HepG2 (cell line): ENCODE results near the gene CTU2. TPM values are rescaled to one million over a fixed set of nuclear protein-coding genes. Genes with fewer than 3 reads are reported as not detected.

Source experiments
- ATAC-seq: fragments of 200-7000 bp; cut with Tn5 transposase; 3 replicates; pipeline ENCODE4 v1.9.1; 2020; ENCODE audit warnings: mild to moderate bottlenecking, moderate library complexity
- BruUV-seq: library from RNA; stranded (reverse); fragments of 400-500 nt; replicated peaks from 2 replicates; lab custom pipeline; 2021; lab: Mats Ljungman, UMichigan
- CTCF ChIA-PET: fragments of 300-600 bp; formaldehyde crosslinking; extraction: SDS; loops from one replicate; lab custom pipeline; 2021; ENCODE audit warnings: low total read pairs, inconsistent platforms, low intra/inter-chr PET ratio; lab: Yijun Ruan, JAX
- POLR2A ChIA-PET: fragments of 350-600 bp; sonication (Branson Sonifier 250); formaldehyde crosslinking; loops from one replicate; lab custom pipeline; 2020; ENCODE audit warnings: antibody characterized with exemption, inconsistent platforms; lab: Yijun Ruan, JAX
- DNase-seq: peaks from one replicate; pipeline ENCODE4 v3.0.0-alpha.2; 2015; ENCODE audit warnings: low spot score
- FAIRE-seq: peaks from 3 replicates; lab custom pipeline; 2011; peaks lifted over from hg19 to GRCh38; lab: Jason Lieb, UNC
- H2AFZ ChIP-seq: one replicate; pipeline ENCODE4 v1.6.1; 2011; ENCODE audit warnings: low read length, inconsistent platforms
- H3K27ac ChIP-seq: fragments of 300-600 bp; 3 replicates; pipeline ENCODE4 v1.8.0; 2011; ENCODE audit warnings: mixed run types, mild to moderate bottlenecking, mixed read lengths, low read length, inconsistent platforms; ENCODE audit not compliant: insufficient read depth; ENCODE audit errors: extremely low read length
- H3K27me3 ChIP-seq, 2 experiments: fragments of 200-600 bp in 1 of 2; 2 replicates in 1 of 2; 3 replicates in 1 of 2; pipeline versions ENCODE4 v1.6.0 to v1.8.0; 2011; ENCODE audit warnings: low read length in 2 of 2, mild to moderate bottlenecking in 2 of 2, moderate library complexity in 2 of 2, inconsistent platforms in 1 of 2; ENCODE audit not compliant: insufficient read depth in 2 of 2, control insufficient read depth in 1 of 2
- H3K36me3 ChIP-seq, 2 experiments: fragments of 200-600 bp in 1 of 2; replicated peaks in 1 of 2; 2 replicates in 1 of 2; 3 replicates in 1 of 2; pipeline versions ENCODE4 v1.5.1 to v1.8.0; 2011; ENCODE audit warnings: low read length in 2 of 2, inconsistent platforms in 1 of 2; ENCODE audit not compliant: insufficient read depth in 2 of 2, control insufficient read depth in 1 of 2
- H3K4me1 ChIP-seq: 2 replicates; pipeline ENCODE4 v1.5.1; 2012; ENCODE audit warnings: low read length, inconsistent platforms; ENCODE audit not compliant: insufficient read depth
- H3K4me2 ChIP-seq: 2 replicates; pipeline ENCODE4 v1.6.0; 2011; ENCODE audit warnings: low read depth, low read length, inconsistent platforms
- H3K4me3 ChIP-seq, 3 experiments: fragments of 200-600 bp in 1 of 3; sonication (generic), shearing (Covaris generic) in 1 of 3; replicated peaks in 1 of 3; 2 replicates each; pipeline ENCODE4 v1.5.1; 2011 to 2016; ENCODE audit warnings: low read length in 3 of 3, inconsistent platforms in 2 of 3, low read depth in 2 of 3, mild to moderate bottlenecking in 2 of 3, control low read depth in 1 of 3, mixed read lengths in 1 of 3; ENCODE audit not compliant: insufficient read depth in 1 of 3
- H3K79me2 ChIP-seq: one replicate; pipeline ENCODE4 v1.6.1; 2011; ENCODE audit warnings: low read length, inconsistent platforms; ENCODE audit not compliant: insufficient read depth
- H3K9ac ChIP-seq: 2 replicates; pipeline ENCODE4 v1.6.0; 2011; ENCODE audit warnings: mild to moderate bottlenecking, low read depth, low read length, inconsistent platforms; ENCODE audit not compliant: insufficient read depth
- H3K9me3 ChIP-seq: 2 replicates; pipeline ENCODE4 v1.5.1; 2012; ENCODE audit warnings: mild to moderate bottlenecking, low read length
- H4K20me1 ChIP-seq: 2 replicates; pipeline ENCODE4 v1.6.0; 2011; ENCODE audit warnings: inconsistent platforms, mild to moderate bottlenecking, low read length, moderate library complexity; ENCODE audit not compliant: insufficient read depth
- BCL6 ChIP-seq: IDR thresholded peaks from 2 replicates; pipeline ENCODE4 v1.6.1; 2016; ENCODE audit warnings: missing genetic modification reagents, missing compliant biosample characterization
- ERF ChIP-seq: IDR thresholded peaks from 2 replicates; pipeline ENCODE4 v1.6.1; 2018; ENCODE audit warnings: missing biosample characterization, missing genetic modification reagents
- GLI4 ChIP-seq: sonication (generic); formaldehyde crosslinking; IDR thresholded peaks from 2 replicates; pipeline ENCODE4 v1.5.1; 2020; ENCODE audit warnings: missing genetic modification reagents, mild to moderate bottlenecking, moderate library complexity, borderline replicate concordance
- POLR2G ChIP-seq: fragments of 200-400 bp; formaldehyde crosslinking; IDR thresholded peaks from 2 replicates; pipeline ENCODE4 v1.6.1; 2018; ENCODE audit warnings: mild to moderate bottlenecking, low read depth, low read length, moderate library complexity
- TARDBP ChIP-seq: sonication (generic); formaldehyde crosslinking; IDR thresholded peaks from 2 replicates; pipeline ENCODE4 v1.8.0; 2022; ENCODE audit warnings: mild to moderate bottlenecking, missing genetic modification reagents
- ZFP36L1 ChIP-seq: sonication (generic); formaldehyde crosslinking; IDR thresholded peaks from 2 replicates; pipeline ENCODE4 v1.8.0; 2022; ENCODE audit warnings: mild to moderate bottlenecking, missing genetic modification reagents, moderate library complexity
- ZNF142 ChIP-seq: sonication (generic); formaldehyde crosslinking; IDR thresholded peaks from 2 replicates; pipeline ENCODE4 v1.4.0; 2020; ENCODE audit warnings: missing genetic modification reagents
- ZNF160 ChIP-seq: sonication (generic); formaldehyde crosslinking; IDR thresholded peaks from 2 replicates; pipeline ENCODE4 v1.8.0; 2022; ENCODE audit warnings: mild to moderate bottlenecking, inconsistent platforms, missing genetic modification reagents
- ZNF496 ChIP-seq: sonication (generic); formaldehyde crosslinking; IDR thresholded peaks from 2 replicates; pipeline ENCODE4 v1.8.1; 2023; ENCODE audit warnings: mild to moderate bottlenecking, moderate library complexity, missing genetic modification reagents; ENCODE audit not compliant: insufficient replicate concordance
- WGBS: methylation state at CpG from one replicate; pipeline ENCODE4 v1.1.6; 2017; ENCODE audit warnings: low lambda C conversion rate; 5-methylcytosine and 5-hydroxymethylcytosine counted together
- in situ Hi-C: cut with HindIII; loops from 2 replicates; pipeline ENCODE4 v1.10.0; 2017; ENCODE audit warnings: low pct_unique_long_range_greater_than_20kb; ENCODE audit not compliant: extremely low pct_ligation_motif_present
- intact Hi-C: fragments of 100-400 bp; cut with micrococcal nuclease; formaldehyde crosslinking; loops from one replicate; pipeline ENCODE4 v1.10.0; 2022; ENCODE audit not compliant: unreplicated experiment
- polyA plus RNA-seq, 8 experiments: library from polyadenylated mRNA; depleted of rRNA in 3 of 8; stranded (reverse) in 7 of 8; unstranded in 1 of 8; fragments of >200 nt; fragmentation: Illumina TruSeq in 4 of 8; extraction: Trizol in 4 of 8; gene quantifications; 2 replicates each; pipeline versions ENCODE4 v1.2.1 to v1.2.3, GENCODE V29; 2011 to 2016; ENCODE audit warnings: low read depth in 4 of 8, missing spikeins in 1 of 8, mixed read lengths in 1 of 8; ENCODE audit not compliant: insufficient read depth in 1 of 8
- total RNA-seq, 5 experiments: library from RNA; depleted of rRNA; stranded (reverse); fragments of >200 nt; fragmentation: Illumina TruSeq; extraction: Trizol; gene quantifications; 2 replicates each; pipeline ENCODE4 v1.2.3, GENCODE V29; 2016; ENCODE audit warnings: low read depth in 1 of 5
- TF ChIP-seq, protein P1 (sequence below): sonication (generic); formaldehyde crosslinking; IDR thresholded peaks from 2 replicates; pipeline ENCODE4 v1.9.0; 2022; ENCODE audit warnings: missing genetic modification reagents, mild to moderate bottlenecking, borderline replicate concordance

Gene CTU2
- total and polyA plus RNA-seq, 2 of the 13 experiments (the other 11 are each of a cell fraction or from before 2014, with no cell fraction given), result 13.3 to 21.9 TPM

DNA sequence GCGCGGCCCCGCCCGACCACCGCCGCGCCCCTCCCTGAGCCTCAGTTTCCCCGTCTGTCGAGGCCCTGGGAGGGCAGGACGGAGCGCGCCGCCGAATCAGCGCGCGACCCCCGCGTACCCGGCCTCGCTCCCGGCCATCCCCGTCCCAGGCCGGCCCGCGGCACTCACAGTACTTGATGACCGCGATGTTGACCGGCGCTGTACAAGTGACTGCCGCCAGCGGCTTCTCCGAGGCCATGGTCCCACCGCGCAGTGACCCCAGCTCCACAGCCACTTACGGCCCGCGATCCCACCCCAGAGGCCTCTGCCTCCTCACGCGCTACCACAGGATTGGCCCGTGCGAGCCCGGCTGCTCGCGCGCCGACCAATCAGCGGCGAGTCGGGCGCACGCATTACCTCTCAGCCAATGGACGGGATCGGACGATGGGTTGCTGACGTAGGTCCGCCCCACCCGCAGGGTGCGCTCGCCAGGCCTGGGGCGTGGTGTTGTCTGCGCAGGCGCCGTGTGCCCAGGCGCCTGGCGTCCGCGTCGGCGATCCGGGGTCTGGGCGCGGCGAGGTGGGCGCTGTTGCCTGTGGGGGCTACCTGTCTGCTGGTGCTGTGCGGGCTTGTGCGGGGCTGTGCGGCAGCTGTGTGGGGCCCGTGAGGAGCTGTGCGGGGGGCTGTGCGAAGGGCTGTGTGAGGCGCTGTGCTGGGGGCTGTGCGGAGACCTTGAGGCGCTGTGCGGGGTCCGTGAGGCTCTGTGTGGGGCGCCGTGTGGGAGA is 43.3 kb upstream of the CTU2 start, which contains the start of gene MVD (continued):
- TF ChIP-seq ZNF496 (CRISPR knock-in tag), result no peak
- peak; percentile 94 for TF ChIP-seq POLR2G
- TF ChIP-seq ZNF160 (CRISPR knock-in tag), result peak; percentile 93; the same call in 1 of the 2 replicates
- TF ChIP-seq, all 625 proteins: peak for 375

GRCh38 chr16:88665148-88665547 is 41.2 kb upstream of the CTU2 start:
- Histone ChIP-seq H3K79me2 (peaks cover 54% of the 10 kb centered on the region), H3K9ac (no peak overlapping the region), H3K9me3 (no peaks in the 10 kb centered on the region), H2AFZ (no peak overlapping the region), H3K36me3 (peaks cover 0 to 9% of the 10 kb centered on the region in 2 experiments; a peak in 3 of 5 replicates), H3K27me3 (no peaks in the 10 kb centered on the region), H3K4me3 (no peak overlapping the region), H3K4me2 (peak overlapping the region; percentile 76; the same call in 1 of the 2 replicates), H4K20me1 (peaks cover 18% of the 10 kb centered on the region), H3K27ac (no peak overlapping the region), H3K4me1 (peaks cover 30% of the 10 kb centered on the region)
- TF ChIP-seq ZNF142 (CRISPR knock-in tag), result 0 out of 2 replicates have a peak, but pooled peaks have one; percentile 21
- TF ChIP-seq ERF (CRISPR knock-in tag), result no peak
- TF ChIP-seq, protein P1, sequence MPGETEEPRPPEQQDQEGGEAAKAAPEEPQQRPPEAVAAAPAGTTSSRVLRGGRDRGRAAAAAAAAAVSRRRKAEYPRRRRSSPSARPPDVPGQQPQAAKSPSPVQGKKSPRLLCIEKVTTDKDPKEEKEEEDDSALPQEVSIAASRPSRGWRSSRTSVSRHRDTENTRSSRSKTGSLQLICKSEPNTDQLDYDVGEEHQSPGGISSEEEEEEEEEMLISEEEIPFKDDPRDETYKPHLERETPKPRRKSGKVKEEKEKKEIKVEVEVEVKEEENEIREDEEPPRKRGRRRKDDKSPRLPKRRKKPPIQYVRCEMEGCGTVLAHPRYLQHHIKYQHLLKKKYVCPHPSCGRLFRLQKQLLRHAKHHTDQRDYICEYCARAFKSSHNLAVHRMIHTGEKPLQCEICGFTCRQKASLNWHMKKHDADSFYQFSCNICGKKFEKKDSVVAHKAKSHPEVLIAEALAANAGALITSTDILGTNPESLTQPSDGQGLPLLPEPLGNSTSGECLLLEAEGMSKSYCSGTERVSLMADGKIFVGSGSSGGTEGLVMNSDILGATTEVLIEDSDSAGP (CRISPR knock-in tag), result no peak
- TF ChIP-seq ZFP36L1 (CRISPR knock-in tag), result no peak
- 0 out of 2 replicates have a peak, but pooled peaks have one; percentile 20 for TF ChIP-seq BCL6 (CRISPR knock-in tag)
- no peak for TF ChIP-seq TARDBP (CRISPR knock-in tag)
- TF ChIP-seq GLI4 (CRISPR knock-in tag), result no peak
- POLR2A ChIA-PET, result no interaction called here
- DNase-seq (no peak), ATAC-seq (no peak), FAIRE-seq (peak; percentile 66)
- in situ Hi-C loops, result no loop called here
- intact Hi-C loops, result no loop called here
- CTCF ChIA-PET, result no interaction called here
- 95% methylated on average over 4 of the region's 4 CpGs for WGBS
- BruUV-seq, result no TSS peak
